IMR-90 (cell line): ENCODE results near the gene EFNA5. TPM values are rescaled to one million over a fixed set of nuclear protein-coding genes. Genes with fewer than 3 reads are reported as not detected.
A peak's percentile ranks its signal among the peaks of the same experiment; 100 is the strongest.

Source experiments
- ATAC-seq: fragments of 200-7000 bp; cut with Tn5 transposase; 2 replicates; pipeline ENCODE4 v1.9.1; 2020; ENCODE audit warnings: low read depth, mild to moderate bottlenecking, moderate library complexity
- BruUV-seq: library from RNA; stranded (reverse); fragments of 400-500 nt; replicated peaks from 2 replicates; lab custom pipeline; 2021; lab: Mats Ljungman, UMichigan
- CTCF ChIA-PET: fragments of 300-600 bp; formaldehyde crosslinking; extraction: SDS; loops from one replicate; lab custom pipeline; 2021; ENCODE audit warnings: antibody characterized with exemption; lab: Yijun Ruan, JAX
- POLR2A ChIA-PET: fragments of 300-600 bp; sonication (Branson Sonifier 250); formaldehyde crosslinking; loops from one replicate; lab custom pipeline; 2022; ENCODE audit warnings: antibody characterized with exemption; ENCODE audit not compliant: unreplicated experiment; lab: Charles Lee
- DNase-seq: peaks from one replicate; pipeline ENCODE4 v3.0.0; 2013
- H2AFZ ChIP-seq: replicated peaks from 2 replicates; pipeline ENCODE3; 2013; ENCODE audit warnings: low read length, mild to moderate bottlenecking; ENCODE audit not compliant: poor library complexity
- H2AK5ac ChIP-seq: 2 replicates; pipeline ENCODE4 v1.6.1; 2013; ENCODE audit warnings: low read depth, low read length, inconsistent platforms
- H2AK9ac ChIP-seq: replicated peaks from 2 replicates; pipeline ENCODE3; 2013; ENCODE audit warnings: mild to moderate bottlenecking, low read depth, low read length, moderate library complexity; ENCODE audit not compliant: poor library complexity
- H2BK120ac ChIP-seq: 2 replicates; pipeline ENCODE4 v1.6.1; 2013; ENCODE audit warnings: low read depth, low read length, inconsistent platforms
- H2BK15ac ChIP-seq: 3 replicates; pipeline ENCODE4 v1.6.1; 2013; ENCODE audit warnings: low read depth, low read length, inconsistent platforms
- H2BK20ac ChIP-seq: 2 replicates; pipeline ENCODE4 v1.6.1; 2013; ENCODE audit warnings: low read depth, mild to moderate bottlenecking, inconsistent platforms, low read length, moderate library complexity
- H2BK5ac ChIP-seq: 2 replicates; pipeline ENCODE4 v1.6.1; 2013; ENCODE audit warnings: mild to moderate bottlenecking, low read depth, low read length, inconsistent platforms; ENCODE audit not compliant: poor library complexity, severe bottlenecking
- H3K14ac ChIP-seq: replicated peaks from 2 replicates; pipeline ENCODE4 v1.6.1; 2013; ENCODE audit warnings: low read depth, low read length, inconsistent platforms
- H3K18ac ChIP-seq: 2 replicates; pipeline ENCODE4 v1.6.1; 2013; ENCODE audit warnings: low read depth, low read length, control low read depth
- H3K23ac ChIP-seq: 2 replicates; pipeline ENCODE4 v1.6.1; 2013; ENCODE audit warnings: low read depth, low read length, inconsistent platforms
- H3K27ac ChIP-seq: 2 replicates; pipeline ENCODE4 v1.5.1; 2013; ENCODE audit warnings: mild to moderate bottlenecking, control low read depth, low read length; ENCODE audit not compliant: insufficient read depth
- H3K27me3 ChIP-seq: 2 replicates; pipeline ENCODE4 v1.6.1; 2013; ENCODE audit warnings: low read length; ENCODE audit not compliant: control insufficient read depth, insufficient read depth
- H3K36me3 ChIP-seq: 2 replicates; pipeline ENCODE4 v1.6.1; 2013; ENCODE audit warnings: low read length, mixed read lengths; ENCODE audit not compliant: control insufficient read depth, insufficient read depth
- H3K4ac ChIP-seq: 2 replicates; pipeline ENCODE4 v1.6.1; 2013; ENCODE audit warnings: low read depth, low read length, inconsistent platforms
- H3K4me1 ChIP-seq: 2 replicates; pipeline ENCODE4 v1.6.1; 2013; ENCODE audit warnings: low read length, mixed read lengths; ENCODE audit not compliant: control insufficient read depth, insufficient read depth
- H3K4me2 ChIP-seq: 2 replicates; pipeline ENCODE4 v1.6.1; 2013; ENCODE audit warnings: low read depth, mild to moderate bottlenecking, control low read depth, low read length, moderate library complexity
- H3K4me3 ChIP-seq: 2 replicates; pipeline ENCODE4 v1.5.1; 2013; ENCODE audit warnings: low read depth, mild to moderate bottlenecking, control low read depth, low read length, moderate library complexity; ENCODE audit not compliant: insufficient read depth
- H3K56ac ChIP-seq: 2 replicates; pipeline ENCODE4 v1.6.1; 2013; ENCODE audit warnings: low read length, inconsistent platforms; ENCODE audit not compliant: insufficient read depth; ENCODE audit errors: extremely low read depth
- H3K79me1 ChIP-seq, 2 experiments: 2 replicates each; pipeline ENCODE4 v1.6.1; 2013; ENCODE audit warnings: low read length in 2 of 2, inconsistent platforms in 1 of 2, low read depth in 1 of 2
- H3K9ac ChIP-seq: 2 replicates; pipeline ENCODE4 v1.6.1; 2013; ENCODE audit warnings: low read depth, low read length, control low read depth
- H3K9me1 ChIP-seq: 2 replicates; pipeline ENCODE4 v1.6.1; 2013; ENCODE audit warnings: low read length, inconsistent platforms; ENCODE audit not compliant: insufficient read depth
- H3K9me3 ChIP-seq: 2 replicates; pipeline ENCODE4 v1.6.1; 2013; ENCODE audit warnings: low read length; ENCODE audit not compliant: control insufficient read depth, insufficient read depth
- H4K20me1 ChIP-seq: 2 replicates; pipeline ENCODE4 v1.6.1; 2013; ENCODE audit warnings: low read length, inconsistent platforms; ENCODE audit not compliant: insufficient read depth
- H4K5ac ChIP-seq: 2 replicates; pipeline ENCODE4 v1.6.1; 2013; ENCODE audit warnings: mild to moderate bottlenecking, low read depth, low read length, control low read depth
- H4K8ac ChIP-seq, 2 experiments: 2 replicates each; pipeline ENCODE4 v1.6.1; 2013; ENCODE audit warnings: low read depth in 2 of 2, low read length in 2 of 2, control low read depth in 1 of 2, inconsistent platforms in 1 of 2
- H4K91ac ChIP-seq: 2 replicates; pipeline ENCODE4 v1.6.1; 2013; ENCODE audit warnings: low read depth, low read length, inconsistent platforms; ENCODE audit not compliant: insufficient read depth
- BHLHE40 ChIP-seq: fragments of 150-350 bp; IDR thresholded peaks from 2 replicates; pipeline ENCODE4 v1.6.1; 2016; ENCODE audit warnings: mild to moderate bottlenecking, low read depth, low read length
- CEBPB ChIP-seq: IDR thresholded peaks from 2 replicates; pipeline ENCODE4 v1.6.1; 2012; ENCODE audit warnings: low read depth, low read length, improper control_type of control experiment
- POLR2A ChIP-seq: IDR thresholded peaks from 2 replicates; pipeline ENCODE4 v1.6.1; 2012; ENCODE audit warnings: mild to moderate bottlenecking, low read depth, low read length
- RAD21 ChIP-seq: IDR thresholded peaks from 2 replicates; pipeline ENCODE4 v1.6.1; 2012; ENCODE audit warnings: low read length, improper control_type of control experiment
- WGBS, 2 experiments: methylation state at CpG; one replicate each; pipeline versions ENCODE4 v1.1.5 to v1.1.7; 2013; ENCODE audit warnings: missing lambda C conversion rate in 2 of 2; ENCODE audit not compliant: insufficient read length in 1 of 2; ENCODE audit errors: extremely low coverage in 2 of 2; 5-methylcytosine and 5-hydroxymethylcytosine counted together
- dilution Hi-C: fragments of 300-500 bp; cut with HindIII; formaldehyde crosslinking; loops from one replicate; pipeline ENCODE4 v1.14.3; 2018; ENCODE audit warnings: low sequenced_read_pairs; ENCODE audit not compliant: unreplicated experiment
- in situ Hi-C: fragments of 300-500 bp; cut with MboI; formaldehyde crosslinking; loops from 3 replicates; pipeline ENCODE4 v1.14.3; 2019; ENCODE audit warnings: low sequenced_read_pairs, inconsistent platforms, mixed read lengths
- intact Hi-C: fragments of 100-400 bp; cut with micrococcal nuclease; formaldehyde crosslinking; loops from 2 replicates; pipeline ENCODE4 v1.10.0; 2022
- polyA plus RNA-seq, 3 experiments: library from polyadenylated mRNA; depleted of rRNA; stranded (reverse); fragments of >200 nt; gene quantifications; 2 replicates each; pipeline ENCODE4 v1.2.3, GENCODE V29; 2012; ENCODE audit warnings: low replicate concordance in 1 of 3
- total RNA-seq: library from RNA; depleted of rRNA; stranded (reverse); fragments of >200 nt; gene quantifications from 2 replicates; pipeline ENCODE4 v1.2.3, GENCODE V29; 2012

EFNA5 gene
- total and polyA plus RNA-seq, 2 of the 4 experiments (the other 2 are of a cell fraction), result 1.5 to 1.6 TPM

DNA sequence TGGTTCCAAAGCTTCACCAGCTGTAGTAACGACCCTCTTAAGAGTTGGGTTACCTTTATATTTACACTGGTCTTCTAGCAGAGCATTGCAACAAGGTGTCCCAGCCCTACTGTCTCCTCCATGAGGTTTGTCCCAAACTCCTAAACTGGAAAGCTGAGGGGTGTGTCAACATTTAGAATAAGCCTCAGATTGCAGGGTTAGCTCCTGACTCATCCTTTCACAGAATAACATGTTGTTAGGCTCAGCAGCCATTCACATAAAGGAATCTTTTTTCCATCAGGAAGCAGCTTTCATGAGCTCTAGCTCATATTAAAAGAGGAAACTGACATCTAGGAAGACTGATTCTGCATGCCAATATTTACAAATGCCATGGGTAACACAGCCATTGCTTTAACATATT, 238.7 kb downstream of the EFNA5 start:
- Histone ChIP-seq H2BK15ac (no peak overlapping the region), H2AFZ (peak overlapping the region; percentile 47), H2BK20ac (peak overlapping the region; percentile 71; the same call in 1 of the 2 replicates), H3K27me3 (no peaks in the 10 kb centered on the region), H2BK5ac (no peak overlapping the region), H3K23ac (no peak overlapping the region), H3K36me3 (no peaks in the 10 kb centered on the region), H3K9me1 (peaks cover 3% of the 10 kb centered on the region; the same call in 1 of the 2 replicates), H3K9ac (no peak overlapping the region), H3K4ac (no peak overlapping the region), H2BK120ac (peak overlapping the region; percentile 58; the same call in 1 of the 2 replicates), H3K9me3 (no peaks in the 10 kb centered on the region), H3K27ac (no peak overlapping the region), H3K4me1 (peaks cover 4% of the 10 kb centered on the region), H3K79me1 (peaks cover 0 to 4% of the 10 kb centered on the region in 2 experiments; a peak in 1 of 4 replicates), H4K5ac (0 out of 2 replicates have a peak overlapping the region, but pooled peaks have one; percentile 35), H3K14ac (peak overlapping the region; percentile 94), H4K20me1 (no peaks in the 10 kb centered on the region), H3K4me3 (no peak overlapping the region), H4K91ac (no peak overlapping the region), H4K8ac (peak overlapping the region in 1 of 2 experiments; percentile 57; a peak in 1 of 4 replicates), H2AK9ac (no peak overlapping the region), H3K4me2 (no peak overlapping the region; the same call in 1 of the 2 replicates), H2AK5ac (peak overlapping the region; percentile 28; the same call in 1 of the 2 replicates), H3K18ac (0 out of 2 replicates have a peak overlapping the region, but pooled peaks have one; percentile 16), H3K56ac (no peak overlapping the region)
- no TSS peak for BruUV-seq
- POLR2A ChIA-PET, result no interaction called here
- intact Hi-C loops (no loop called here), in situ Hi-C loops (no loop called here), dilution Hi-C loops (no loop called here)
- no peak for TF ChIP-seq RAD21
- no peak for TF ChIP-seq BHLHE40
- TF ChIP-seq CEBPB, result peak; percentile 32; the same call in 1 of the 2 replicates
- TF ChIP-seq POLR2A, result no peak
- CTCF ChIA-PET, result interaction anchor here (2.3 kb wide), 1 partner anchor 141 kb away, joined by 9 read pairs; no protein-coding TSS in a partner anchor
- ATAC-seq (peak; percentile 94), DNase-seq (peak; percentile 63)
- no CpG with 5 or more reads among the region's 1 CpG for WGBS, 2 experiments
